Breast epithelium (tissue), 4 donors: ENCODE measurements around the gene COL8A1. TPM values are rescaled to one million over a fixed set of nuclear protein-coding genes. Genes with fewer than 3 reads are reported as not detected.

Experiments
- DNase-seq, 2 donors: peaks; one replicate each; pipeline ENCODE4 v3.0.0-alpha.2; 2019; ENCODE audit warnings: low spot score in 2 of 2
- H3K27ac ChIP-seq, 2 donors: fragments of 200-600 bp; sonication (generic) in 1 of 2; one replicate each; pipeline ENCODE4 v1.5.1; 2016 to 2019; ENCODE audit warnings: mild to moderate bottlenecking in 1 of 2
- H3K27me3 ChIP-seq, 2 donors: fragments of 200-600 bp; sonication (generic) in 1 of 2; one replicate each; pipeline versions ENCODE4 v1.5.1 to v1.6.0; 2017 to 2019; ENCODE audit warnings: control low read depth in 1 of 2, mild to moderate bottlenecking in 1 of 2
- H3K36me3 ChIP-seq: fragments of 200-600 bp; one replicate; pipeline ENCODE4 v1.5.1; 2019
- H3K4me1 ChIP-seq, 2 donors: fragments of 200-600 bp; sonication (generic); one replicate each; pipeline ENCODE4 v1.5.1; 2016 to 2019; ENCODE audit warnings: control low read depth in 1 of 2
- H3K4me3 ChIP-seq, 3 donors: fragments of 200-600 bp; sonication (generic); 1 replicate in 2 of 3; 2 replicates in 1 of 3; pipeline ENCODE4 v1.5.1; 2016 to 2019; ENCODE audit warnings: mild to moderate bottlenecking in 3 of 3, moderate library complexity in 2 of 3
- H3K9me3 ChIP-seq, 2 donors: fragments of 200-600 bp; sonication (generic) in 1 of 2; one replicate each; pipeline ENCODE4 v1.5.1; 2016 to 2019; ENCODE audit warnings: control low read depth in 1 of 2
- CTCF ChIP-seq, 3 donors: fragments of 450-650 bp; IDR thresholded peaks; one replicate each; pipeline ENCODE4 v1.5.1; 2016 to 2017; ENCODE audit warnings: antibody characterized with exemption in 3 of 3, mild to moderate bottlenecking in 3 of 3, moderate library complexity in 3 of 3
- POLR2A ChIP-seq: fragments of 450-650 bp; IDR thresholded peaks from one replicate; pipeline ENCODE4 v1.6.1; 2016; ENCODE audit warnings: antibody characterized with exemption, mild to moderate bottlenecking, moderate library complexity
- POLR2AphosphoS5 ChIP-seq, 3 donors: sonication (generic); formaldehyde crosslinking; IDR thresholded peaks; one replicate each; pipeline ENCODE4 v1.6.1; 2017; ENCODE audit warnings: antibody characterized with exemption in 3 of 3
- intact Hi-C: fragments of 100-400 bp; cut with DNase I; formaldehyde crosslinking; loops from one replicate; pipeline ENCODE4 v1.15.1; 2023; ENCODE audit warnings: low total_unique reads
- total RNA-seq, 3 donors: library from RNA; depleted of rRNA; stranded (reverse); fragments of >200 nt; gene quantifications; one replicate each; pipeline ENCODE4 v1.1.0, GENCODE V29; 2016

Gene COL8A1
- total RNA-seq, 3 donors from 2014 or later: 9.2 to 43.6 (median 13.6) TPM

GRCh38 chr3:99716463-99716995, 78.1 kb downstream of the COL8A1 start:
- no peaks in the 10 kb centered on the region for H3K4me1 ChIP-seq
- DNase-seq: no peak
- intact Hi-C loops: no loop called here
- H3K9me3 ChIP-seq: no peaks in the 10 kb centered on the region
- no peaks in the 10 kb centered on the region for H3K36me3 ChIP-seq
- TF ChIP-seq POLR2AphosphoS5 (IDR thresholded peaks at IDR 0.05) (no peak), CTCF (IDR thresholded peaks at IDR 0.05) (no peak), POLR2A (no peak)
- no peak overlapping the region for H3K4me3 ChIP-seq
- no peaks in the 10 kb centered on the region for H3K27me3 ChIP-seq
- H3K27ac ChIP-seq: no peak overlapping the region

- intact Hi-C loops: no loop called here
- Histone ChIP-seq H3K4me3 (no peak overlapping the region), H3K4me1 (no peaks in the 10 kb centered on the region), H3K36me3 (no peaks in the 10 kb centered on the region), H3K27me3 (no peaks in the 10 kb centered on the region), H3K9me3 (no peaks in the 10 kb centered on the region), H3K27ac (no peak overlapping the region)
- TF ChIP-seq POLR2A: no peak
- TF ChIP-seq POLR2AphosphoS5 (IDR thresholded peaks at IDR 0.05): no peak
- no peak for TF ChIP-seq CTCF (IDR thresholded peaks at IDR 0.05)
- DNase-seq: no peak
These were observed 82.7 kb downstream of the COL8A1 start for GRCh38 chr3:99720985-99721632.

- Histone ChIP-seq H3K9me3 (no peaks in the 10 kb centered on the region), H3K27ac (no peak overlapping the region), H3K36me3 (no peaks in the 10 kb centered on the region), H3K4me3 (no peak overlapping the region), H3K4me1 (no peaks in the 10 kb centered on the region), H3K27me3 (no peaks in the 10 kb centered on the region)
- intact Hi-C loops: no loop called here
- DNase-seq: no peak
- TF ChIP-seq POLR2A (no peak), CTCF (IDR thresholded peaks at IDR 0.05) (no peak), POLR2AphosphoS5 (IDR thresholded peaks at IDR 0.05) (no peak)
These were observed 83.2 kb downstream of the COL8A1 start for GRCh38 chr3:99721633-99722007.

- intact Hi-C loops: no loop called here
- Histone ChIP-seq H3K36me3 (no peaks in the 10 kb centered on the region), H3K9me3 (no peaks in the 10 kb centered on the region), H3K4me3 (no peak overlapping the region), H3K27me3 (no peaks in the 10 kb centered on the region), H3K27ac (no peak overlapping the region), H3K4me1 (no peaks in the 10 kb centered on the region)
- no peak for TF ChIP-seq CTCF (IDR thresholded peaks at IDR 0.05)
- TF ChIP-seq POLR2A: no peak
- no peak for TF ChIP-seq POLR2AphosphoS5 (IDR thresholded peaks at IDR 0.05)
- no peak for DNase-seq
These were observed 85.9 kb downstream of the COL8A1 start for GRCh38 chr3:99724276-99724675.

GRCh38 chr3:99730870-99731269, 92.5 kb downstream of the COL8A1 start:
- TF ChIP-seq POLR2A (no peak), CTCF (IDR thresholded peaks at IDR 0.05) (no peak), POLR2AphosphoS5 (IDR thresholded peaks at IDR 0.05) (no peak)
- no peaks in the 10 kb centered on the region for H3K36me3 ChIP-seq
- intact Hi-C loops: no loop called here
- H3K4me1 ChIP-seq: no peaks in the 10 kb centered on the region
- H3K27ac ChIP-seq: no peak overlapping the region
- DNase-seq: no peak
- H3K27me3 ChIP-seq: no peaks in the 10 kb centered on the region
- no peak overlapping the region for H3K4me3 ChIP-seq
- no peaks in the 10 kb centered on the region for H3K9me3 ChIP-seq
